Neural cell (in vitro differentiated cells): ENCODE data around the gene LIN37. TPM values are rescaled to one million over a fixed set of nuclear protein-coding genes. Genes with fewer than 3 reads are reported as not detected.
A peak's percentile ranks its signal among the peaks of the same experiment; 100 is the strongest.

ENCODE experiments used
- H2AFZ ChIP-seq: fragments of 200-600, 300-800 bp; sonication (generic), shearing (Covaris generic); 2 replicates; pipeline ENCODE4 v1.6.0; 2014; ENCODE audit warnings: low read depth, mild to moderate bottlenecking, antibody characterized with exemption, low read length, moderate library complexity
- H3F3A ChIP-seq: fragments of 200-600 bp; shearing (Covaris generic); 2 replicates; pipeline ENCODE4 v1.6.1; 2016; ENCODE audit warnings: mild to moderate bottlenecking, moderate library complexity, mixed read lengths, antibody characterized with exemption, low read length; ENCODE audit not compliant: insufficient read depth, poor library complexity, severe bottlenecking
- H3K27ac ChIP-seq: fragments of 200-600, 300-800 bp; sonication (generic), shearing (Covaris generic); 2 replicates; pipeline ENCODE4 v1.5.1; 2014; ENCODE audit warnings: mild to moderate bottlenecking, low read length, moderate library complexity
- H3K27me3 ChIP-seq: fragments of 300-800, 200-600 bp; sonication (generic), shearing (Covaris generic); 2 replicates; pipeline ENCODE4 v1.6.0; 2014; ENCODE audit warnings: mild to moderate bottlenecking, low read depth, low read length, moderate library complexity; ENCODE audit not compliant: insufficient read depth
- H3K36me3 ChIP-seq: fragments of 300-800, 200-600 bp; sonication (generic), shearing (Covaris generic); 2 replicates; pipeline ENCODE4 v1.5.1; 2014; ENCODE audit warnings: mild to moderate bottlenecking, antibody characterized with exemption, low read length, moderate library complexity; ENCODE audit not compliant: insufficient read depth
- H3K4me2 ChIP-seq: fragments of 300-800, 200-600 bp; sonication (generic), shearing (Covaris generic); 2 replicates; pipeline ENCODE4 v1.6.0; 2014; ENCODE audit warnings: mild to moderate bottlenecking, low read length
- H3K4me3 ChIP-seq: fragments of 300-800, 200-600 bp; sonication (generic), shearing (Covaris generic); 2 replicates; pipeline ENCODE4 v1.5.1; 2014; ENCODE audit warnings: mild to moderate bottlenecking, low read length, moderate library complexity
- H3K79me2 ChIP-seq: fragments of 200-600 bp; shearing (Covaris generic); replicated peaks from 2 replicates; pipeline ENCODE4 v1.6.0; 2014; ENCODE audit warnings: mild to moderate bottlenecking, low read length, moderate library complexity; ENCODE audit not compliant: insufficient read depth
- H3K9ac ChIP-seq: fragments of 300-800, 200-600 bp; sonication (generic), shearing (Covaris generic); 2 replicates; pipeline ENCODE4 v1.6.1; 2016; ENCODE audit warnings: mild to moderate bottlenecking, low read length, mixed read lengths
- H3K9me2 ChIP-seq: fragments of 200-600 bp; shearing (Covaris generic); 2 replicates; pipeline ENCODE4 v1.6.1; 2016; ENCODE audit warnings: mild to moderate bottlenecking, low read length, mixed read lengths; ENCODE audit not compliant: insufficient read depth
- H3K9me3 ChIP-seq: fragments of 200-600, 300-800 bp; sonication (generic), shearing (Covaris generic); 2 replicates; pipeline ENCODE4 v1.6.1; 2016; ENCODE audit warnings: mild to moderate bottlenecking, mixed run types, low read length, moderate library complexity, mixed read lengths
- H4K20me1 ChIP-seq: fragments of 200-600 bp; shearing (Covaris generic); 2 replicates; pipeline ENCODE4 v1.6.1; 2016; ENCODE audit warnings: mild to moderate bottlenecking, mixed run types; ENCODE audit not compliant: insufficient read depth
- EP300 ChIP-seq: fragments of 450-650 bp; conservative IDR thresholded peaks from 2 replicates; pipeline ENCODE4 v1.6.1; 2014; ENCODE audit warnings: antibody characterized with exemption, mild to moderate bottlenecking, moderate library complexity; ENCODE audit not compliant: poor library complexity, severe bottlenecking
- EZH2 ChIP-seq: fragments of 200-600, 300-800 bp; shearing (Covaris generic), sonication (generic); IDR thresholded peaks from 2 replicates; pipeline ENCODE4 v1.6.1; 2014; ENCODE audit warnings: antibody characterized with exemption, low read length, borderline replicate concordance, mild to moderate bottlenecking; ENCODE audit not compliant: insufficient read depth, poor library complexity, severe bottlenecking
- MXI1 ChIP-seq: fragments of 450-650 bp; conservative IDR thresholded peaks from 2 replicates; pipeline ENCODE4 v1.6.1; 2014; ENCODE audit warnings: antibody characterized with exemption, mild to moderate bottlenecking; ENCODE audit not compliant: poor library complexity, severe bottlenecking
- POLR2AphosphoS5 ChIP-seq: IDR thresholded peaks from 2 replicates; pipeline ENCODE4 v1.6.1; 2012
- RAD21 ChIP-seq: fragments of 450-650 bp; conservative IDR thresholded peaks from 2 replicates; pipeline ENCODE4 v1.6.1; 2014; ENCODE audit warnings: antibody characterized with exemption, mild to moderate bottlenecking, moderate library complexity
- SMC3 ChIP-seq: fragments of 450-650 bp; conservative IDR thresholded peaks from 2 replicates; pipeline ENCODE4 v1.6.1; 2014; ENCODE audit warnings: antibody characterized with exemption, mild to moderate bottlenecking, moderate library complexity; ENCODE audit not compliant: poor library complexity
- TAF1 ChIP-seq: IDR thresholded peaks from 2 replicates; pipeline ENCODE4 v1.6.1; 2012; ENCODE audit warnings: low read depth
- polyA plus RNA-seq: library from polyadenylated mRNA; depleted of rRNA; stranded (reverse); fragments of >200 nt; gene quantifications from 2 replicates; pipeline ENCODE4 v1.2.3, GENCODE V29; 2014
- TF ChIP-seq, protein P1 (sequence below): IDR thresholded peaks from 2 replicates; pipeline ENCODE4 v1.6.1; 2012; ENCODE audit warnings: borderline replicate concordance
- TF ChIP-seq, protein P2 (sequence below): fragments of 450-650 bp; IDR thresholded peaks from 2 replicates; pipeline ENCODE4 v1.5.1; 2014; ENCODE audit warnings: antibody characterized with exemption, mild to moderate bottlenecking, moderate library complexity; ENCODE audit not compliant: poor library complexity, severe bottlenecking

The LIN37 gene
- polyA plus RNA-seq, 1 donor from 2014 or later, result 25.7 TPM

GRCh38 chr19:35746087-35746462 lies 2.3 kb upstream of the LIN37 start:
- no peaks in the 10 kb centered on the region for H3K9me3 ChIP-seq
- H2AFZ ChIP-seq, result peak overlapping the region; percentile 48
- peak overlapping the region; percentile 94 for H3K4me3 ChIP-seq
- TF ChIP-seq, protein P1, sequence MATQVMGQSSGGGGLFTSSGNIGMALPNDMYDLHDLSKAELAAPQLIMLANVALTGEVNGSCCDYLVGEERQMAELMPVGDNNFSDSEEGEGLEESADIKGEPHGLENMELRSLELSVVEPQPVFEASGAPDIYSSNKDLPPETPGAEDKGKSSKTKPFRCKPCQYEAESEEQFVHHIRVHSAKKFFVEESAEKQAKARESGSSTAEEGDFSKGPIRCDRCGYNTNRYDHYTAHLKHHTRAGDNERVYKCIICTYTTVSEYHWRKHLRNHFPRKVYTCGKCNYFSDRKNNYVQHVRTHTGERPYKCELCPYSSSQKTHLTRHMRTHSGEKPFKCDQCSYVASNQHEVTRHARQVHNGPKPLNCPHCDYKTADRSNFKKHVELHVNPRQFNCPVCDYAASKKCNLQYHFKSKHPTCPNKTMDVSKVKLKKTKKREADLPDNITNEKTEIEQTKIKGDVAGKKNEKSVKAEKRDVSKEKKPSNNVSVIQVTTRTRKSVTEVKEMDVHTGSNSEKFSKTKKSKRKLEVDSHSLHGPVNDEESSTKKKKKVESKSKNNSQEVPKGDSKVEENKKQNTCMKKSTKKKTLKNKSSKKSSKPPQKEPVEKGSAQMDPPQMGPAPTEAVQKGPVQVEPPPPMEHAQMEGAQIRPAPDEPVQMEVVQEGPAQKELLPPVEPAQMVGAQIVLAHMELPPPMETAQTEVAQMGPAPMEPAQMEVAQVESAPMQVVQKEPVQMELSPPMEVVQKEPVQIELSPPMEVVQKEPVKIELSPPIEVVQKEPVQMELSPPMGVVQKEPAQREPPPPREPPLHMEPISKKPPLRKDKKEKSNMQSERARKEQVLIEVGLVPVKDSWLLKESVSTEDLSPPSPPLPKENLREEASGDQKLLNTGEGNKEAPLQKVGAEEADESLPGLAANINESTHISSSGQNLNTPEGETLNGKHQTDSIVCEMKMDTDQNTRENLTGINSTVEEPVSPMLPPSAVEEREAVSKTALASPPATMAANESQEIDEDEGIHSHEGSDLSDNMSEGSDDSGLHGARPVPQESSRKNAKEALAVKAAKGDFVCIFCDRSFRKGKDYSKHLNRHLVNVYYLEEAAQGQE, result no peak
- no peak for TF ChIP-seq RAD21
- TF ChIP-seq, protein P2, sequence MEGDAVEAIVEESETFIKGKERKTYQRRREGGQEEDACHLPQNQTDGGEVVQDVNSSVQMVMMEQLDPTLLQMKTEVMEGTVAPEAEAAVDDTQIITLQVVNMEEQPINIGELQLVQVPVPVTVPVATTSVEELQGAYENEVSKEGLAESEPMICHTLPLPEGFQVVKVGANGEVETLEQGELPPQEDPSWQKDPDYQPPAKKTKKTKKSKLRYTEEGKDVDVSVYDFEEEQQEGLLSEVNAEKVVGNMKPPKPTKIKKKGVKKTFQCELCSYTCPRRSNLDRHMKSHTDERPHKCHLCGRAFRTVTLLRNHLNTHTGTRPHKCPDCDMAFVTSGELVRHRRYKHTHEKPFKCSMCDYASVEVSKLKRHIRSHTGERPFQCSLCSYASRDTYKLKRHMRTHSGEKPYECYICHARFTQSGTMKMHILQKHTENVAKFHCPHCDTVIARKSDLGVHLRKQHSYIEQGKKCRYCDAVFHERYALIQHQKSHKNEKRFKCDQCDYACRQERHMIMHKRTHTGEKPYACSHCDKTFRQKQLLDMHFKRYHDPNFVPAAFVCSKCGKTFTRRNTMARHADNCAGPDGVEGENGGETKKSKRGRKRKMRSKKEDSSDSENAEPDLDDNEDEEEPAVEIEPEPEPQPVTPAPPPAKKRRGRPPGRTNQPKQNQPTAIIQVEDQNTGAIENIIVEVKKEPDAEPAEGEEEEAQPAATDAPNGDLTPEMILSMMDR, result no peak
- TF ChIP-seq TAF1, result no peak
- TF ChIP-seq SMC3, result no peak
- no peak for TF ChIP-seq EZH2
- H3K79me2 ChIP-seq, result peaks cover 22% of the 10 kb centered on the region
- H4K20me1 ChIP-seq, result no peaks in the 10 kb centered on the region
- H3K36me3 ChIP-seq, result no peaks in the 10 kb centered on the region
- no peaks in the 10 kb centered on the region for H3K9me2 ChIP-seq
- no peaks in the 10 kb centered on the region for H3F3A ChIP-seq
- no peaks in the 10 kb centered on the region for H3K27me3 ChIP-seq
- H3K27ac ChIP-seq, result peak overlapping the region; percentile 69
- H3K9ac ChIP-seq, result peak overlapping the region; percentile 81
- peak overlapping the region; percentile 91 for H3K4me2 ChIP-seq

DNA sequence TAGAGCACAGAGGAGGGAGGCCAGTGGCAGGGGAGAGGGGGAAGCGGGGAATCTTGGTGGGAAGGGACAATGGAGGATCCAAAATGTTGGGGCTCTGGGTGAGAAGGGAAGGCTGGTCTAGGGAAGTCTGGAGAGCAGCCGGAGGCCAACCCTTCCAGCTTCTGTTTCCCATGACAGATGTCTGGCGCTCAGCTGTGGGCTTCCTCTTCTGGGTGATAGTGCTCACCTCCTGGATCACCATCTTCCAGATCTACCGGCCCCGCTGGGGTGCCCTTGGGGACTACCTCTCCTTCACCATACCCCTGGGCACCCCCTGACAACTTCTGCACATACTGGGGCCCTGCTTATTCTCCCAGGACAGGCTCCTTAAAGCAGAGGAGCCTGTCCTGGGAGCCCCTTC lies 1.8 kb upstream of the LIN37 start:
- H2AFZ ChIP-seq, result no peak overlapping the region
- TF ChIP-seq, protein P1, result no peak
- TF ChIP-seq POLR2AphosphoS5 (no peak), RAD21 (no peak), TAF1 (no peak), SMC3 (no peak), EZH2 (no peak), MXI1 (no peak), EP300 (no peak)
- TF ChIP-seq, protein P2, result no peak
- H3K9ac ChIP-seq, result peak overlapping the region; percentile 81
- H3K27ac ChIP-seq, result no peak overlapping the region
- H3K36me3 ChIP-seq, result no peaks in the 10 kb centered on the region
- no peaks in the 10 kb centered on the region for H4K20me1 ChIP-seq
- H3K4me3 ChIP-seq, result peak overlapping the region; percentile 94
- H3K9me2 ChIP-seq, result no peaks in the 10 kb centered on the region
- H3K79me2 ChIP-seq, result peaks cover 22% of the 10 kb centered on the region
- H3K4me2 ChIP-seq, result peak overlapping the region; percentile 91
- no peaks in the 10 kb centered on the region for H3K9me3 ChIP-seq
- H3K27me3 ChIP-seq, result no peaks in the 10 kb centered on the region
- no peaks in the 10 kb centered on the region for H3F3A ChIP-seq
